AG20443 (cell line): ENCODE data around the gene CELA2B.
"Not testable (repeated sequence)": the region's sequence is repeated elsewhere in the genome, so short reads cannot be mapped to it uniquely, and the experiment has no call there.

ENCODE experiments used
- DNase-seq: peaks from one replicate; pipeline ENCODE4 v3.0.0; 2012; ENCODE audit warnings: low spot score, mixed read lengths

CELA2B gene

GRCh38 chr1:15469361-15469760 lies 6.5 kb upstream of the CELA2B start:
- DNase-seq = no peak

- DNase-seq = not testable (repeated sequence)
These were observed 6.0 kb upstream of the CELA2B start for GRCh38 chr1:15469821-15470448.

GRCh38 chr1:15471067-15471466 lies 4.8 kb upstream of the CELA2B start:
- DNase-seq = not testable (repeated sequence)

- not testable (repeated sequence) for DNase-seq
These were observed 4.2 kb upstream of the CELA2B start for GRCh38 chr1:15471723-15472122.

GRCh38 chr1:15472587-15472986 lies 3.3 kb upstream of the CELA2B start:
- no peak for DNase-seq

GRCh38 chr1:15476927-15477326 lies 1.0 kb downstream of the CELA2B start:
- DNase-seq = no peak

- no peak for DNase-seq
These were observed 1.8 kb downstream of the CELA2B start for GRCh38 chr1:15477646-15478212.

GRCh38 chr1:15479654-15480347 lies 3.9 kb downstream of the CELA2B start:
- DNase-seq = no peak

GRCh38 chr1:15482455-15482854 lies 6.6 kb downstream of the CELA2B start:
- not testable (repeated sequence) for DNase-seq

GRCh38 chr1:15482983-15483543 lies 7.2 kb downstream of the CELA2B start:
- DNase-seq = not testable (repeated sequence)

GRCh38 chr1:15483971-15484370 lies 8.1 kb downstream of the CELA2B start:
- DNase-seq = no peak

GRCh38 chr1:15484443-15484842 lies 8.5 kb downstream of the CELA2B start:
- not testable (repeated sequence) for DNase-seq

GRCh38 chr1:15485636-15486035 lies 9.7 kb downstream of the CELA2B start:
- DNase-seq = no peak

- not testable (repeated sequence) for DNase-seq
These were observed 11.1 kb downstream of the CELA2B start for GRCh38 chr1:15486844-15487610.

GRCh38 chr1:15488371-15488770 lies 12.5 kb downstream of the CELA2B start:
- no peak for DNase-seq

GRCh38 chr1:15489052-15489736 lies 13.3 kb downstream of the CELA2B start:
- DNase-seq = no peak

- DNase-seq = not testable (repeated sequence)
These were observed 15.1 kb downstream of the CELA2B start for GRCh38 chr1:15491010-15491409.

- no peak for DNase-seq
These were observed 16.7 kb downstream of the CELA2B start for GRCh38 chr1:15492596-15492995.

- no peak for DNase-seq
These were observed 18.0 kb downstream of the CELA2B start for GRCh38 chr1:15493869-15494390.

GRCh38 chr1:15500184-15501178 lies 24.6 kb downstream of the CELA2B start:
- no peak for DNase-seq
